HepG2 (cell line): ENCODE data around the gene PLCB1.

Source experiments
- KDM1A ChIP-seq: IDR thresholded peaks from 2 replicates; pipeline ENCODE4 v1.6.1; 2016; ENCODE audit warnings: missing compliant biosample characterization
- POLR2A ChIP-seq, 2 experiments: IDR thresholded peaks; 2 replicates each; pipeline ENCODE4 v1.6.1; 2011; ENCODE audit warnings: low read depth in 2 of 2, low read length in 2 of 2, mild to moderate bottlenecking in 1 of 2, moderate library complexity in 1 of 2; ENCODE audit not compliant: insufficient read depth in 1 of 2
- POLR2AphosphoS2 ChIP-seq: IDR thresholded peaks from 2 replicates; pipeline ENCODE4 v1.6.1; 2011; ENCODE audit warnings: low read depth, low read length, improper control_type of control experiment
- ZNF280B ChIP-seq: sonication (generic); formaldehyde crosslinking; IDR thresholded peaks from 2 replicates; pipeline ENCODE4 v1.5.0; 2020; ENCODE audit warnings: missing genetic modification reagents, mild to moderate bottlenecking, borderline replicate concordance
- ZNF768 ChIP-seq: sonication (generic); formaldehyde crosslinking; IDR thresholded peaks from 2 replicates; pipeline ENCODE4 v1.4.0; 2020; ENCODE audit warnings: missing genetic modification reagents
- TF ChIP-seq, protein P1 (sequence below): IDR thresholded peaks from 2 replicates; pipeline ENCODE4 v1.6.1; 2012; ENCODE audit warnings: inconsistent platforms

DNA sequence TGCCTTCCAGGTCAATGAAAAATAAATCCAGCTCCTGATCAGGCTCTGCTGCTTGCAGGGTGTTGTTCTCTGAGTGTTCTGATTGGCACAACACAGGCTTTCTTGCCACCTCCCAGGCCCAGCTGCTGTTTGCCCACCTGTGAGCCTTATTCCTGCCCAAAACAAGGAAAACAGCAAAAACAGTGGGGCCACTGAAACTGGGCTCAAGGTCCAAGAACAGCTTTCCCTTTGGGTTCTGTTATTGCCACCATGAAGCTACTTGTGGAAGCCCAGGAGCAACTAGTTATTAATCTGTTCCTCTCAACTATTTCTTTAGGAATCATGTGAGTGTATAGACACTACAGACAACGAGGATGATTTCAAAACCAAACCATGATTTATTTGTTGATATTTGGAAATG is 159.1 kb downstream of the PLCB1 start:
- no peak for TF ChIP-seq KDM1A (CRISPR knock-in tag)
- no peak for TF ChIP-seq ZNF768 (CRISPR knock-in tag)
- TF ChIP-seq ZNF280B, result no peak
- no peak for TF ChIP-seq POLR2A (IDR thresholded peaks at IDR 0.05; ENCODE audit: insufficient read depth in 1 of 2, low read depth in 2 of 2, low read length in 2 of 2)
- TF ChIP-seq POLR2AphosphoS2, result no peak
- TF ChIP-seq, protein P1, sequence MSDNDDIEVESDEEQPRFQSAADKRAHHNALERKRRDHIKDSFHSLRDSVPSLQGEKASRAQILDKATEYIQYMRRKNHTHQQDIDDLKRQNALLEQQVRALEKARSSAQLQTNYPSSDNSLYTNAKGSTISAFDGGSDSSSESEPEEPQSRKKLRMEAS, result no peak
